Caco-2 (cell line): ENCODE measurements around the gene HLA-DMB. TPM values are rescaled to one million over a fixed set of nuclear protein-coding genes. Genes with fewer than 3 reads are reported as not detected.

ENCODE experiments used
- BruUV-seq: library from RNA; stranded (reverse); fragments of 400-500 nt; replicated peaks from 2 replicates; lab custom pipeline; 2021; lab: Mats Ljungman, UMichigan
- CTCF ChIA-PET: fragments of 300-600 bp; sonication (Branson Sonifier 250); formaldehyde crosslinking; loops from one replicate; lab custom pipeline; 2022; ENCODE audit warnings: antibody characterized with exemption; lab: Charles Lee
- POLR2A ChIA-PET: fragments of 300-600 bp; sonication (Branson Sonifier 250); formaldehyde crosslinking; loops from one replicate; lab custom pipeline; 2022; ENCODE audit warnings: antibody characterized with exemption; lab: Charles Lee
- DNase-seq, 2 experiments: peaks; one replicate each; pipeline versions ENCODE4 v3.0.0 to v3.0.0-alpha.2; 2020 to 2022
- H3K27me3 ChIP-seq: replicated peaks from 2 replicates; pipeline ENCODE4 v1.6.0; 2011; ENCODE audit warnings: low read length; ENCODE audit not compliant: control insufficient read depth, insufficient read depth
- H3K36me3 ChIP-seq: 2 replicates; pipeline ENCODE4 v1.5.1; 2011; ENCODE audit warnings: low read length; ENCODE audit not compliant: control insufficient read depth, insufficient read depth
- H3K4me1 ChIP-seq: fragments of 250-450 bp; sonication (Bioruptor Pico); 2 replicates; pipeline ENCODE4 v1.5.1; 2020; ENCODE audit warnings: mild to moderate bottlenecking
- H3K4me3 ChIP-seq: 2 replicates; pipeline ENCODE4 v1.5.1; 2011; ENCODE audit warnings: low read depth, mild to moderate bottlenecking, control low read depth, low read length
- H3K9me3 ChIP-seq: fragments of 250-450 bp; sonication (Bioruptor Pico); 2 replicates; pipeline ENCODE4 v1.5.1; 2020; ENCODE audit warnings: mild to moderate bottlenecking, moderate library complexity
- H3K27ac Mint-ChIP-seq: one replicate; pipeline ENCODE4 v1.8.0; 2022; ENCODE audit warnings: mixed read lengths; ENCODE audit not compliant: unreplicated experiment
- H3K27me3 Mint-ChIP-seq: one replicate; pipeline ENCODE4 v1.8.0; 2022; ENCODE audit warnings: mixed read lengths; ENCODE audit not compliant: insufficient read depth, unreplicated experiment
- H3K36me3 Mint-ChIP-seq: one replicate; pipeline ENCODE4 v1.8.0; 2022; ENCODE audit warnings: mild to moderate bottlenecking, mixed read lengths; ENCODE audit not compliant: insufficient read depth, unreplicated experiment
- H3K4me1 Mint-ChIP-seq: one replicate; pipeline ENCODE4 v1.8.0; 2022; ENCODE audit warnings: low read depth, mixed read lengths; ENCODE audit not compliant: unreplicated experiment
- H3K4me3 Mint-ChIP-seq: one replicate; pipeline ENCODE4 v1.8.0; 2022; ENCODE audit warnings: mild to moderate bottlenecking, moderate library complexity, mixed read lengths; ENCODE audit not compliant: unreplicated experiment
- H3K9me3 Mint-ChIP-seq: one replicate; pipeline ENCODE4 v1.8.0; 2022; ENCODE audit warnings: mixed read lengths; ENCODE audit not compliant: unreplicated experiment
- CTCF ChIP-seq, 2 experiments: fragments of 200-600 bp in 1 of 2; IDR thresholded peaks; 1 replicate in 1 of 2; 2 replicates in 1 of 2; pipeline versions ENCODE4 v1.5.1 to v1.8.0; 2011 to 2022; ENCODE audit warnings: antibody characterized with exemption in 1 of 2, control low read depth in 1 of 2, inconsistent platforms in 1 of 2, low read depth in 1 of 2, low read length in 1 of 2, mild to moderate bottlenecking in 1 of 2, moderate library complexity in 1 of 2; ENCODE audit not compliant: insufficient read depth in 1 of 2, severe bottlenecking in 1 of 2, unreplicated experiment in 1 of 2
- intact Hi-C: fragments of 100-400 bp; cut with micrococcal nuclease; formaldehyde crosslinking; loops from one replicate; pipeline ENCODE4 v1.10.0; 2022; ENCODE audit not compliant: unreplicated experiment
- total RNA-seq: library from RNA; stranded (reverse); gene quantifications from 2 replicates; pipeline ENCODE4 v1.2.3, GENCODE V29; 2022

Gene HLA-DMB
- total RNA-seq, 1 experiment from 2014 or later, result not detected

DNA sequence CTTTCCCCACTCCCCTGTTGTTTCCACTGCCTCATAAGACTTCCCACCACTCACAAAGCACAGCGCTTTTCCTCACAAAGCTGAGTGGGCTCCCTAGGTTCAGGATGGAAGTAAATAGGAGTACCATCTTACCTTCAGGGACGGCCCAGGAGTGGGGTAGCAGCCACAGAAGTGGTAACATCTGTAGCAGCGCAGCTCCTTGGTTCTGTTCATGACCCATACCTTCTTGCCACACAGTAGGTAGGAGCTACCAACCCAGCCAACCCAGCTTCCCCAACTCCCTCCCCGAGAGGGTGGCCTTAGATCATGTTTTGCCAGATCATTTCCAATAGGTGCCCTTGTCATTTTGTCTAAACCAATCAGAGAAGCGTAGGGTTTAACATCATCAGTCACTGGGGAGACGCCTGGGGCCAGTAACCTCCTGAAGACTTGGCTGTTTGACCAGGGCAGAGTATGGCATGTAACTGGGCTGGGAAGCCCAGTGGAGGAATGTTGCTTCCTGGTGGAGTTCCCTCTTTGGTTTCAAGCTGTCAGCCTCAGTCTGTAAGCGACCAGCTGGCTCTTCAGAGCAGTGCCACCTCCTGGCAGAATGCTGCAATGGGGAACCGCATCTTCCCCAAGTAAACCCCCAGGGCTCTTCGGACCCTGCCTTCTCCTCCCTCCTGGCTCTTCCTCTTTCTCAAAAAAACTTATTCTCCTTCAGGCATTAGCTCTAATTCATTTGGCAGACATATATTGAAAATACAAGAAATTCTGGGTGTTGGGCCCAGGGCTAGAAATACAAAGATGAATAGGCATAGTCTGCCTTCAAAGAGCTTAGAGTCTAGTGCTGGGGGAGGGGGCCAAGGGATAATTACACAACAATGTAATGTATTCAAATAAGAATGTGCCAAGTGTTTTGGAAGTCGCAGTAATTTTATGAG lies 12.2 kb upstream of the HLA-DMB start, which contains the start of gene HLA-DMA:
Gene HLA-DMA (minus strand): TSS at position 281 of the 923 bp plus-strand sequence. CDS start 61 bp downstream, at position 220.
- Mint-ChIP-seq H3K4me1 (peaks cover 7% of the 10 kb centered on the region), H3K27ac (peak within 1 kb of the TSS; percentile 15), H3K27me3 (peaks cover 3% of the 10 kb centered on the region), H3K36me3 (peaks cover 9% of the 10 kb centered on the region), H3K4me3 (no peak within 1 kb of the TSS), H3K9me3 (no peaks in the 10 kb centered on the region)
- Histone ChIP-seq H3K4me3 (no peak within 1 kb of the TSS), H3K27me3 (no peaks in the 10 kb centered on the region), H3K9me3 (no peaks in the 10 kb centered on the region), H3K4me1 (no peaks in the 10 kb centered on the region), H3K36me3 (no peaks in the 10 kb centered on the region)
- peak; percentile 77 to 79 for DNase-seq
- POLR2A ChIA-PET, result interaction anchor here (0.8 to 2.7 kb wide), 4 partner anchors 17 to 59 kb away, joined by 3 to 22 read pairs (median 4); no protein-coding TSS in a partner anchor
- CTCF ChIA-PET, result interaction anchor here (0.6 to 2.1 kb wide), 13 partner anchors 13 to 115 kb away, joined by 3 to 16 read pairs (median 5); partner anchors contain the start of genes HLA-DMB and TAP2
- intact Hi-C loops, result loop anchor here (1.0 to 2.0 kb wide), 2 partner anchors 14 to 32 kb away; no protein-coding TSS in a partner anchor
- TF ChIP-seq CTCF (IDR thresholded peaks at IDR 0.05; ENCODE audit: insufficient read depth in 1 of 2, low read depth in 1 of 2, low read length in 1 of 2, severe bottlenecking in 1 of 2, unreplicated experiment in 1 of 2), result peak; percentile 50 to 74
- no TSS peak for BruUV-seq

GRCh38 chr6:32950449-32950848 lies 9.6 kb upstream of the HLA-DMB start:
- POLR2A ChIA-PET, result no interaction called here
- peaks cover 9% of the 10 kb centered on the region for H3K36me3 Mint-ChIP-seq
- peaks cover 9% of the 10 kb centered on the region for H3K9me3 ChIP-seq

More at GRCh38 chr6:32950449-32950848, 9.6 kb upstream of the HLA-DMB start:
- H3K4me3 ChIP-seq, result no peak overlapping the region
- no peaks in the 10 kb centered on the region for H3K27me3 ChIP-seq
- no peak for TF ChIP-seq CTCF (IDR thresholded peaks at IDR 0.05; ENCODE audit: insufficient read depth in 1 of 2, low read depth in 1 of 2, low read length in 1 of 2, severe bottlenecking in 1 of 2, unreplicated experiment in 1 of 2)
- peaks cover 7% of the 10 kb centered on the region for H3K27me3 Mint-ChIP-seq
- H3K4me3 Mint-ChIP-seq, result no peak overlapping the region
- CTCF ChIA-PET, result interaction anchor here (0.5 to 2.4 kb wide), 4 partner anchors 17 to 112 kb away, joined by 3 to 7 read pairs (median 5); partner anchors contain the start of genes BRD2 and TAP2
- intact Hi-C loops, result no loop called here
- no TSS peak for BruUV-seq
- H3K4me1 Mint-ChIP-seq, result peaks cover 7% of the 10 kb centered on the region
- H3K4me1 ChIP-seq, result no peaks in the 10 kb centered on the region
- no peak overlapping the region for H3K27ac Mint-ChIP-seq
- no peaks in the 10 kb centered on the region for H3K36me3 ChIP-seq
- no peak for DNase-seq
- no peaks in the 10 kb centered on the region for H3K9me3 Mint-ChIP-seq
